Stimulated activated CD8-positive, alpha-beta memory T cell treated with anti-CD3 and anti-CD28 coated beads, Interleukin-12 subunit alpha, Interleukin-12 subunit beta, amount 100 ng/mL, for 4 hours (primary cell): Measurements from ENCODE around the gene RFTN2.

Source experiments
- DNase-seq: peaks from one replicate; pipeline ENCODE4 v3.0.0-alpha.2; 2020; ENCODE audit warnings: low read depth

RFTN2 gene

GRCh38 chr2:197543206-197543605 is 132.2 kb downstream of the RFTN2 start:
- DNase-seq, result no peak

GRCh38 chr2:197539734-197540133 is 135.7 kb downstream of the RFTN2 start:
- no peak for DNase-seq

GRCh38 chr2:197538412-197538811 is 137.0 kb downstream of the RFTN2 start:
- DNase-seq, result no peak
